GM18526 (cell line): ENCODE data around the gene UNC13D.
A peak's percentile ranks its signal among the peaks of the same experiment; 100 is the strongest.

Experiments
- POLR2A ChIP-seq: IDR thresholded peaks from 3 replicates; pipeline ENCODE4 v1.6.1; 2011; ENCODE audit not compliant: insufficient read length; ENCODE audit errors: extremely low read depth

UNC13D gene

GRCh38 chr17:75808905-75809621, 35.1 kb downstream of the UNC13D start:
- no peak for TF ChIP-seq POLR2A

DNA sequence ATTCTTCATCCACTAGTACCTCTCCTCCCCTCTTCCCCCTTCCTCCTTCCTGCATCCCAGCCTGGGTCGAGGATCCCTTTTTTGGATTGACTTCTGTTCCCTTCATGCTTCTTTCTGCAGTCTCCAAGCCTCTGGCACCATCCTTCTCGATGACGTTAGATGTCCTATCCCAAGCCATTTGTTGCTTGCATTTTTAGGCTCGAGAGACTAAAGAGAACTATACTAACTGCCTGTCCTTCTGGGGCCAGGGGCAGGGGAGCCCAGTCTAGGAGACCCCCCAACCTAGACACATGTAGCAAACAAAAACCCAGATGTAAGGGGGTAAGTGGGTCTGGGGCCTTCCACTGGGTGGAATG, 35.7 kb downstream of the UNC13D start:
- TF ChIP-seq POLR2A = no peak

GRCh38 chr17:75807861-75808260, 36.3 kb downstream of the UNC13D start:
- no peak for TF ChIP-seq POLR2A

GRCh38 chr17:75806822-75807500, 37.2 kb downstream of the UNC13D start:
- no peak for TF ChIP-seq POLR2A

GRCh38 chr17:75803883-75804282, 40.3 kb downstream of the UNC13D start:
- no peak for TF ChIP-seq POLR2A

- TF ChIP-seq POLR2A = no peak
Measured at GRCh38 chr17:75799402-75799801, 44.8 kb downstream of the UNC13D start.

DNA sequence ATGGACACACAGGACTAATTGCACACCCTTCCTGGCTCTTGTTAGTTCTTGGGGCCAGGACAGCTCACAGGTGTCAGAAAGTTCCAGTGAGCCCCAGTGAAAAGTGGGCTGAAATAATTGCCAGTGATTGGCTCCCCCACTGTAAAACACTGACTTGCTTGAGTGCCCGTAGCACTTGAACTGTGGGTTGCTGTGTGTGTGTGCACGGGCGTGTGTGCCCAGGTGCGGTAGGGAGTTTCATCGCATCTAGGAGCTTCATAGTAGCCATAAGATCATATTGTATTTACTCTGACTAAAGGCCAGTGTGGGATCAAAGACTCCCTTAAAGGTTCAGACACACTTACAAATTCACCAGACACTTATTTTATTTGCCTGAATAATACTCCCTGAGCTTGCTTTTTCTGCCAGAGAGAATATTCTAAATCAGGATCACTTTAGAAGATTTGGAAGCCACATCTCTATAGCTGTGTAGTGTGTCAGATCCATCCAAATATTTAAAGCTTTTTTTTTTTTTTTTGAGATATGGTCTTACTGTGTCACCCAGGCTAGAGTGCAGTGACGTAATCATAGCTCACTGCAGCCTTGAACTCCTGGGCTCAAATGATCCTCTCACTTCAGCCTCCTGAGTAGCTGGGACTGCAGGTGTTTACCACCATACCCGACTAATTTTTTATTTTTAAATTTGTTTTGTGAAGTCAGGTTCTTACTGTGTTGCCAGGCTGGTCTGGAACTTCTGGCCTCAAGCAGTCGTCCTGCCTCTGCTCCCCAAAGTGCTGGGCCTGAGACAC, 48.2 kb downstream of the UNC13D start:
- TF ChIP-seq POLR2A = no peak

DNA sequence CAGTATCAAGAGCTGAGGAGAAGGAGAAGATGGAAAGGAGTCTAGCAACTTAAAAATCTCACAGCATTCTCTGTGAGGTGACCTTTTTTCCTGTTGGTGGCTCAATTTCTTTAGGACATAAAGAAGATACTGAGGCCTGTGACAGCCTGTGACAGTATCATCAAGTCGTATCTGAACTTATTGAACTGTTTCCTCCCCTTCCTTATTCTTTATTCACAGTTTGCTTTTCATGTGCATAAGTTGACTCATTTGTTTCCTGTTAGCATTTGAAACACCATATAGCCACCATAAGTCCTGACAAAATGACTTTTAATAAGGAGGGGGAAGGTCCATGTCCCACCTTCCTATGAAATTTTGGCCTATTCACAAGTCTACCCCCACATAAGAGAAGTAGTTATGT, 50.7 kb downstream of the UNC13D start:
- TF ChIP-seq POLR2A = no peak

DNA sequence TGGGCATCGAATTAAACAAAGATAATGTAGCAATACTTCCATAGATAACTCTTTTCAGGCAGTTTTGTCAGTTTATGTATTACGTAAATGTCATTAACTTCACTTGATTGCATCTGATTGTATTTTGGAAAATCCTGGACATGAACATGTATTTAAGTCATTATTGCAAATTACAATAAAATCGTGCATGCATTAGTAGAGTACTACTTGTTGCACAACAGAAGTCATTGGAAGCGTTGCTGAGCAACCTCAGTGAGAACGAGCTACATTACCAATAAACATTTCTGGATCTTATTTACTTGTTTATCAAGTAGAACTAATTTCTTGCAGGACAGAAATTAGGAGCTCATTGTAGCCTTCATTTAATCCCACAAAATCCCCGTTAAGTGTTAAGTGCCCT, 53.0 kb downstream of the UNC13D start:
- no peak for TF ChIP-seq POLR2A

DNA sequence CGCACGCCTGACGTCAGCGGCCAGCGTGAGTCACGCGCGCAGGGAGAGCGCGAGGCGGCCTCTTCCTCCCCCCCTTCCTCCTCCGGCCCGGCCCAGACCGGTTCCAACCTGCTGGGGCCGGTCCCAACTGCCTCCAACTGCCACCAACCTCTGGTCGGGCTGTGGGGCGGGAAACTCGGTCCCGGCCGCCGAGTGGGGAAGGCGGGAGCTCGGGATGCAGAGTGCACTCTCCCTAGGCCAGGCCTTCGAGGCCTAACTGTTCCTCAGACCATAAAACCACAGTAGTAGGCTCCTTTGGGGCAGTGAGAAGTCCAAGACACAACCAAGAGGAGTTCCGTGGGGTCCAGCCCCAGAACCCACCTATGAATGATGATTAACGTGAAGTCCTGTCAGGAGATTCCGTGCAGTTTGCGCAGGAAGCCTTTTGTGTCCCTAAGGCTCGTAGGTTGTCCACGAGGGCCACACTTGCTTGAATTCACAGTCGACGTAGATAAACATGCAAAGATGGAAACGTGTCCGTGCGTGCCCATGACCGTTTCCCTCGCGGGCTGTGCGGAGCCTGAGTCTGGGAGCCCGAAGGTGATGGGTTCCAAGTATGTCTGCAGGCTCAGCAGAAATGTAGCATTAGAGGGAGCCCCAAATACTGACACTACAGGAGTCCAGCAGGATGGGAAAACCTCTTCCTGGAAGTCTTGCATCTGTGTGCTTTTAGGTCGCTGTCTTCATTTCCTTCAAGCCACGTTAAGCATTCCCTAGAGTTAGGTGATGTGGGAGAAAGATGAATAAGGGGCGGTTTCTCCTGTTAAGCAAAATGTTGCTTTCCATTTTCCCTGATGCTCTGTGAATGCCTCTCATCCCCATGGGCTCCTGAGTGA, 59.0 kb downstream of the UNC13D start:
- peak; percentile 91 for TF ChIP-seq POLR2A

- TF ChIP-seq POLR2A = no peak
Measured at GRCh38 chr17:75784473-75785015, 59.7 kb downstream of the UNC13D start, which contains the start of gene UNK. TSS of gene UNK (plus strand) at chr17:75784806. CDS start at chr17:75784881, 75 bp downstream.

DNA sequence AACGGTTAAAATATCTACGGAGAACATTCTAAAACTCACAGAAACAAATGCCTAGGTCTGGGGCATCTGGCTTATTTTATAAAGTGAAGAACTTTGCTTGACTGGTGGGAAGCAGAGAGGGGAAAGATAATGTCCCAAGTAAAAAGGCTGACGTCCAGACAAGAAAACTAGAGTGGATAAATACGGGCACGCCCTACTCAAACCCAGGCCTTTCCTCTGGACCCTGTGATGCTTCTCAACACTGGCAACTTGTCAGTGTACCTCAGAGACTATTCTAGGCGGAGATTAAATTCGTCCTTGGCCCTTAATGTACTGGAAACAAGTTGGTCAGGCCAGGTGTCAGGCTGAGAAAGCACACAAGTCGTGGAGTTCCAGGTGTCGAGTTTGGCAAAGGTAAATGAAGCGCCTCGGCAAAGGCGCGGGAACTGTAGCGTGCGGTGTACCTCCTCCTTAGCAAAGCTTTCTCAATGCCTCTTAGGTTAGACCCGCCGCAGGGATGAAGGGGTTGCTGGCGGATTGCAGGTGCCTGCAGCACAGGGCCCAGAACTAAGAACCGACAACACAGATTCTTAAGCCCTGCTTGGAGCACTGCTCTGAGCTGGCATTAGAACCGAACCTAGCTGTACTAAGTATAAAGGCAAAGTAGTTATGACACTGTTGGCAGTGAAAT, 60.3 kb downstream of the UNC13D start:
- no peak for TF ChIP-seq POLR2A

GRCh38 chr17:75783069-75783783, 61.0 kb downstream of the UNC13D start:
- TF ChIP-seq POLR2A = no peak
